Smooth muscle cell of the brain vasculature (primary cell): ENCODE results near the gene CNTNAP2.
"Not testable (repeated sequence)": the region's sequence is repeated elsewhere in the genome, so short reads cannot be mapped to it uniquely, and the experiment has no call there.

Source experiments
- DNase-seq: peaks from one replicate; pipeline ENCODE4 v3.0.0-alpha.2; 2012; ENCODE audit warnings: low read depth, low spot score

CNTNAP2 gene

DNA sequence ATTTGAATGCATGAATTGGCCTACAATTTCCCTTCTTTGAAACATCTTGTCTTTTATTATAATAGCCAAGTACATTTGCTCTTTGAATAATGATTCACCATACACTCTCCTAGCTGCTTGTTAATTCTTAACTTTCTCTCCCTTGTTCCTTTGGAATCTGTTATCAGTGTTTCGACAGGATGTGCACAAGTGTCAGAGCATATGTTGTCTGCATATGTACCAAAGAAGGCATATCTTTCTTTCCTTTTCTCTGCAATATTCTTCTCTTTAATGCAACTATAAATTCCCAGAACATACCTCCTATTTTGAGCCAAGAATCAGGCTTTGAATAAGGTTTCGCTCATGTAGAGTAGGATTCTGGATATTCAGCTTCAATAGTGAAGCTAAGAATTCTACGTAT lies 1625.7 kb downstream of the CNTNAP2 start:
- no peak for DNase-seq

DNA sequence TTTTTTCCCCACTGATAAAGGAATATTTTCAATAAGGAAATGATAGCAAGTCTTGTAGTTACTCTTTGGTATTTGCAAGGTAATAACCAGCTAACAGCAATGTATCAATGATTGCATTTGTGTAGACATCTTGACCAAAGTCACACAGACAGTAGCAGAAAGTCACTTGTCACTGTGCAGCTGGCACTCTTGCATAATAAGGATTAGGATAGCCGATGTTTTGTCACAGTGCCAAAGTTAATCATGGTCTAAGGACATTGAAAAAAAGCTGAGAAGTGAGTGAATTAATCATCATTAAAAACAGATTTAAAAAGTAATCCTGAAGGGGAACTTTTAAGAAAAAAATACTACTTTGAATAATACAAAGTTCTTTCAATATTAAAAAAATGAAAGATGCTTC lies 1639.7 kb downstream of the CNTNAP2 start:
- no peak for DNase-seq

DNA sequence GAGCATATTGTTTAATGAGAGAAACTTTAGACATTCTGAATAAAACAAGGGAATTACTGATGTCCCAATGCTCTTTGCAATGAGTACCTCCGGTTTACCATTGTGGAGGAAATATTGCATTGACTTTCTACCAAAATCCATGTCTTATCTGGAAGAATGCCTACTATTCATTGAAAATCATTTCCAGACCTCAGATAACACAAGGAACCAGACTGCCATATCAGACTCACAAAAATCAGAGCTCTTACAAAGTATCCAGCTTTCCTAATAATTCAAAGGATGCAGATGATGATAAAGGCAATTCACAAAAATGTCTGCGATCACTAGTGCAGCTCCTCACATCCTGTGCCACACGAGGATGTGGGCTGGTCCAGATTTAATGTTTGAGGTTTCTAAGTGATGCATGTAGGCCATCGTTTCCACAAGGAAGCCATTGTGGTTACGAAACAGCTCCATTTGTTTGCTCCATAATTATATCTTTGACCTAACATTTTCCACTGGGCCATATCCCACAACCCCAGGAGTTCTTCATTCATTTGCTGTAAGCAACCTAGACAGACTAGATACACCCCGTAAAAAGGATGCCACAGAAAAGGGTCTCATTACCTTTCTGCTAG lies 1642.8 kb downstream of the CNTNAP2 start:
- no peak for DNase-seq

DNA sequence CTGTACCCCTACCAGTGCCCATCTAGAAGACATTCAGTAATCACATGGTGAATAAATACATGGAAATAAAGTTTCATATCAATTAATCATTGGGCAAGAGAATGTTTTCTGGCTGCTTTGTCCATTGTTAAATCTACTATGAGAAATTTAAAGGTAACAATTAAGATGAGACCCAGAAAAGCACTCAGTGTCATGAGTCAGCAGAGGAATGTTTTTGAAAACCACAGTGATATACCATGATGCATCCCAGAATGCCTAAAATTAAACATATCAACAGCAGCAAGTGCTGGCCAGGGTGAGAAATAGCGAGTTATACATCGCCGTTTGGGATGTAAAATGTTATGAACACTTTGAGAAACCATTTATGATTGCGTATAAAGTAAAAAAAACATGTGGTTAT lies 1648.7 kb downstream of the CNTNAP2 start:
- DNase-seq = no peak

DNA sequence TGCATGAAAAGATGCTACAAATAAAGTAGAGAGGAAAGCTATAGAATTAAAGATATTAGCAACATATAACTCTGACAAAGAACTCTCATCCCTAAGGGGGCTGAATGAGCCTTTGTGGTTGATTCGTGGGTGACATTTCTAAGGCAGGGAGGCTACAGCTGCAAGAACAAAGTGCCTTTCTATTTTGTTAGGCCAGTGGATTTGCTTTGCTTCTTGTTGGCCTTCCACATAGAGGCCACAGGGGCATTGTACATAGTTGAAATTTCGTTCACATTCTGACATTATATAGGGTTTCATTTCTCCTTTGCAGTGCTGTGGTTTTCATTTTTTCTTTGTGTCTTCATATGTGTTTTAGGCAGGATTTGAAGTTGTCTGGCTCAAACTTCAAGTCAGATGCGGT lies 1654.7 kb downstream of the CNTNAP2 start:
- DNase-seq = no peak

DNA sequence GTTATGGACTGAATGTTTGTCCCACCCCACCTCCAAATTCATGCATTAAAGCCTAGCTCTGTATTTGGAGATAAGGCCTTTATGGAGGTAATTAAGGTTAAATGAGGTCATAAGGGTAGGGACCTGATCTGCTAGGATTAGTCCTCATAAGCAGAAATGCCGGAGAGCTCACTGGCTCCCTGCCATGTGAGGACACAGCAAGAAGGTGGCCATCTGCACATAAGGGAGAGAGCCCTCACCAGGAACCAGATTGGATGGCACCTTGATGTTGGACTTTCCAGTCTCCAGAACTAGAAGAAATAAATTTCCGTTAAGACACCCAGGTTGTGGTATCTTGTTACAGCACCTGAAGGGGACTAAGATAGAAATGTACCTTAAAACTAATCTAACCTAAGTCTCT lies 1657.9 kb downstream of the CNTNAP2 start:
- DNase-seq = no peak

DNA sequence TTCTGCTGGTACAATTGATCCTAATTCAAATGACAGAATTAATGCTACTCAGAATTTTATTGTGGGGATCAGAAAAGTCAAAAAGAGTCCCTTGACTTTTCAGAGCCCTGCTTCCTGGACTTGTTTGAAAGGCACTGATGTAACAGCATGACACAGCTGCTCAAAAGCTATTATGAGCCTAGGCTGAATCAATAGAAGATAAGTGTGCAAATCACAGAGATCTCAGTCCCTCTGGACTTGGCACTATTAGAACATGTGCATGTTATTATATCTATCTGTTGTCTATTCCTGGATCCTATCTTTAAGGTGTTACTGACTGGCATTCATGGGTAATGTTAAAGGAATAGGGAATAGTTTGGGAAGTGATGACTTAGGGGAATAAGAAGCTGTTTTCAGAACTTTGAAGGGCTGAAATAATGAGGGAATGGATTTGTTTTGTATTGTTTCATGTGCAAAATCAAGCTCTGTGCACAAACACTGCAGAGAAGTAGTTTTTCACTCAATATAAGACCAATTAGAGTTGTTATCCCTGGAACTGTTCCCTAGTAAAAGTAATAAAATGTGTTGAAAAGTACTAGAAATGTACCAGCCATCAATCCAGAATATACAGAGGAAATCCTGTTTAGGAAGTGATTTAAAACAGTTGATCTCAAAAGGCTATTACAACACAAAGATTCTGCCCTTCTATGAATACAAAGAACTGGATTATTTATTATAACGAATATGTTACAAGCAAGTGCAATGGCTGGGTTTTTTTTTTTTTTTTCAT lies 1659.1 kb downstream of the CNTNAP2 start:
- no peak for DNase-seq

DNA sequence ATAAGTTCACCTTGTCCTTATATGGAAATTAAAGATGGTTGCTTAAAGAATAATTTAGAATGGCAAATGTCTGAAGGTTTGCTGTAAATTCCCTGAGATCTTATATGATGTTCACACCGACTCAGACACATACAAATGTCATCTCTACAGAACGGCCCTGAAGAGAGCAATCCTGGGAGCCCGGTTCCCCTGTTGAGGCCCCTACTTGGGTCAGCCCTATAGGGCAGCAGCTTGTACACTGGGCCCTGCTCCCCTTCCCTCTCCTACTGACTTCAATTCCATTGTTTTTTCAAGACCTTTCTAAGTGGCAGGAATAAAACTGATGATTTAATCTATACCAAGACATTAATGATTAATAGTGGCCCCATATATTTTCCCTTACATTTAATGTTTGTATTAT lies 1660.7 kb downstream of the CNTNAP2 start:
- no peak for DNase-seq

DNA sequence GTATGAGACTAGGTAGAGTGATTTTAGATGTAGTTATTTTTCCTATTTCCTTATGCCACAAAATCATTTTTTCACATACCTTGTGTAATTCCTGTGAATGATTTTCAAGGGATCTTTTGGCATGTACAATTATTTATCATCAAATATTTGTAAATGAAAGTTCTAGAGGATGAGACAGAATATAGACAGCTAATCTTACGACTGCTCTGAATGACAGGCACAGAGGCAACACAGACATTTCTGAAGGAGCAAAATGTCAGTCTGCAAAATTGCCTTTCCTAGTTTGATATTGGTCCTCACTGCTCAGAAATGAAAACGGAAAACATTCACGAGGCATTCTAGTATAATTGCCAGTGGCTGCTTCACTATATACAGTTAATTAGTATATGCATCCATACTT lies 1663.3 kb downstream of the CNTNAP2 start:
- DNase-seq = no peak

DNA sequence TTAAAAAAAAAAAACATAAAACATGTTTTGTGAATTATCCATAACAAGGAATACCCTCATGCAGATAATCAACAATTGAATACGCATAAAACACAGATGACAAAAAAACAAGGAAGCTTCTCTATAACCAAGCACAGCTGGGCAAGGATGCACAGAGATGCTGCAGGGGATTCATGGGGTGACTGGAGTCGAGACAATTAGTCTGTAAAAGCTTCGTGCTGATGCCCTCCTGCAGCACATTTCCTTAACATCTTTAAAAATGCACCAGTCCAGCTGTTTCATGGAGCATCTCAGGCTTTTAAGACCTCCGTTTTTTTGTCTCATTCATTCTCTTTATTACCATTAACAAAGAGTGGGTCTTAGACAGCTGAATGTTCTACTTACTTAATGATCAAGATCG lies 1680.0 kb downstream of the CNTNAP2 start:
- DNase-seq = no peak

DNA sequence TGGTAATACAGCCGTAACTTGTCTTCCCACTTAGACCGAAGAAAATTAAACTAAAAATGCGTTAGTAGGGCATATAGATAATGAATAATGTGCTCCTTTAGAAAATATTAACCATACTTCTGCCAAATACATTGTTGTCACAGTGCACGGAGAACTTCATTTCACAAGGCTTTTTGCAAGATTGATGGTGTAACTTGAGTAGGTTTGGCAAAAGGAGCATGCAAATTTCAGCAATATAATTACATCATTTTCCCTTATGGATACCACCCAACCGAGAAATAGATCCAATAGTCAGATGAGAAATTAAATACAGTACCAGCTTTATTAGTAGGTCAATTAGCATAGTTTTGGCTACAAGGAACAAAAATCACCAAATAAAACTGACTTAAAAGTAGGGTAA lies 1681.4 kb downstream of the CNTNAP2 start:
- DNase-seq = no peak

DNA sequence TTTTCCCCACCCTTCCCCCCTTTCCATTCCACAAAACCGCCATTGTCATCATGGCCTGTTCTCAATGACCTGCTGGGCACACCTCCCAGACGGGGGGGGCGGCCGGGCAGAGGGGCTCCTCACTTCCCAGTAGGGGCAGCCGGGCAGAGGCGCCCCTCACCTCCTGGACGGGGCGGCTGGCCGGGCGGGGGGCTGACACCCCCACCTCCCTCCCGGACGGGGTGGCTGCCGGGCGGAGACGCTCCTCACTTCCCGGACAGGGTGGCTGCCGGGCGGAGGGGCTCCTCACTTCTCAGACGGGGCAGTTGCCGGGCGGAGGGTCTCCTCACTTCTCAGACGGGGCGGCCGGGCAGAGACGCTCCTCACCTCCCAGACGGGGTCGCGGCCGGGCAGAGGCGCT lies 1685.2 kb downstream of the CNTNAP2 start:
- DNase-seq = not testable (repeated sequence)

DNA sequence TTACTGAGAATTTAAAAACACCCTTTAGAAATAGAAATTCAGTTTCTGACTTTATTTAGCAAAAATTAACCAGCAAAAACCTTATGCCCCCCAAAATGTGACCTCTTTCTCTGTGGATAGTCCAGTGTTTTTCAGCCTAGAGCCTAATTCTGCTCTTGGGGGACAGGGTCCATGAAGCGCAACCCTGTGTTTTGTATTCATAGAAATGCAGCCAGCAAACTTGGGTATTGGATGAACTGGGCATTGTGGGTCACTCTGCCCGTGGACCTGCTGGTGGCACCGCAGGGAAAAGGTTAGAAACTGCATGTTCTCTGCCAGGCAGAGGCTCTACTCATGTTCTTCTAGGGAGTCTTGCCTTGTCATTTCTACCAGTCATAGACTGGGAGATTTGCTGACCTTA lies 1686.5 kb downstream of the CNTNAP2 start:
- no peak for DNase-seq

DNA sequence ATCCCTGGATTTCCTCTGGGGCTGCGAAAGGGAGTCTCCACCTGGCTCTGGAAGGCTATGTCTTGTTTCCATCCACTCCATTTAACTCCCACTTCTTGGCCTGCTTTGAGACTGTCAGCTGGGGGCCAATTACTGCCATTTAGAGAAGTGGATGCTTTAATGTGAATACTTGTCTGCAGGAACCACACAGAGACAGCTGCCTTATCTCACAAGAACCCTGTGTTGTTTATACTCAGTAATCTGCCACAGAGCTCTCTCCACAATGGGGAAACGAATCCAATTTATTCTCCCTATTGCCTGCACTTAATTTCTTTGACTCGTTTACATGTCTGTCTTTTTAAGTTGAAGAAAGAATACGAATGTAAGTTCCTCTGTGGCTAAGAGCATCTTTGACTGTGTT lies 1687.0 kb downstream of the CNTNAP2 start:
- no peak for DNase-seq

DNA sequence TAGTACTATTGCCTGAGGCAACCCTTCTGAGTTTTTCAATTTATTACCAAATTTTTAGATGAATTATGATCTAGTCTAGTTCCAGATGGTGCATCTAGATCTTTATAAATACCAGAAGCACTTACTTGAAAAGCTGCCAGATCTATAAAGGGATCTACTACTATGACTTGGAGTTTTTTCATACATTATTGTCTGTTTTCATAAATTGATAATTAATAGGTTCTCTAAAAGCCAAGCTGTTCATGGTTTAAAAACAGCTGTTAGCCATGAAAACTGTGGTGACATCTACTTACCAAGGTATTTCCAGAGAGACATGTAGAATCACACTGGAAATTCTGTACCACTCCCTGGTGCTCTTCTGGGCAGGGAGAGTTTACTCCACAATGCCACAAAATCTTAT lies 1687.4 kb downstream of the CNTNAP2 start:
- no peak for DNase-seq

DNA sequence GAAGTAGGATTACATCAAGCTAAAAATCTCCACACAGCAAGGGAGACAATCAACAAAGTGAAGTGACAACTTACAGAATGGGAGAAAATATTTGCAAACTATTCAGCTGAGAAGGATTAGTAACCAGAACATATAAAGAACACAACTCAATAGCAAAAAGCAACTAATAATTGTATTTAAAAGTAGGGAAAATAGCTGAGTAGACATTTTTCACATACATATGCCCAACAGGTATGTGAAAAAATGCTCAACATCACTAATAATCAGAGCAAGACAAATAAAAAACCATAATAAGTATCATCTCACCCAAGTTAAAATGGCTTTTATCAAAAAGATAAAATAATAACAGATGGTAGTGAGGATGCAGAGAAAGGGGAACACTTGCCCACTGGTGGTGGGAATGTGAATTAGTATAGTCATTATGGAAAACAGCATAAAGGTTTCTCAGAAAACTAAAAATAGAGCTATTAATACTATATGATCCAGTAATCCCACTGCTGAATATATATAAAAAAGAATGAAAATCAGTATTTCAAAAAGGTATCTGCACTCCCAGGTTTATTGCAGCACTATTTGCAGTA lies 1689.5 kb downstream of the CNTNAP2 start:
- DNase-seq = no peak

DNA sequence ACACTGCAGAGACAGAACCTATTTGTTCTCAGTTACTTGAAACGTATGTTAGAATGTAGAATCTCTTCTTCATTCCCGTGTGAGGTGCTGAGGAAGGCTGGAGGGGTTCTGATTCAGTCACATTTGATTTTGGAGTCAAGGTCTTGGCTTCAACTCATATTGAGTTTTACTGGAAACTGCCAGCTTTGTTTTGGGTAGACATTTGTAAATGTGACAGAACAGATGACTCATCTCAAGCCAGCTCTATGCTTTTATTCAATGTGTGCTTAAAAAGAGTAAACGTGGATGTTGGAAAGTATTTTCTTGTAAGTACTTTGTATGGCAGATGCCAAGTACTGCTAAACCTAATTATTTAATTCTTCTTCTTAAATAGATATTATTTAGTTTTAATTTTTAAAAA lies 1693.2 kb downstream of the CNTNAP2 start:
- DNase-seq = no peak

DNA sequence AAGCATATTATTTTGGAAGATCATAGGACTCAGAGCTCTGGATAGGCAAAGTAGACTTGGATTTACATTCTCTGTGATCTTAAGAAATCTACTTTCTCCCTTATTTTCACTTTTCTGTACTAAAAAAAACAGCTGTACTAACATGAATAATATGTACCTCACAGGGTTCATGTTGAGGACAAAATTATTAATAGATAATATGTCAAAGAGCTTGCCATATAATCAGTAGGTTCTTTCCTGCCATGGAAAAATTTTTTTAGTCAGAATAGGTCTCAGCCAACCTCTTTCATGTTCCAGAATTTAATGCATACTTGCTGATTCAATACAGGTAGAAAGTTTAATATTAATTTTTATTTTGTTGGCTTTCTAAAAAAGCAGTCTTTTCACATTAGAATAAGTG lies 1693.7 kb downstream of the CNTNAP2 start:
- no peak for DNase-seq

DNA sequence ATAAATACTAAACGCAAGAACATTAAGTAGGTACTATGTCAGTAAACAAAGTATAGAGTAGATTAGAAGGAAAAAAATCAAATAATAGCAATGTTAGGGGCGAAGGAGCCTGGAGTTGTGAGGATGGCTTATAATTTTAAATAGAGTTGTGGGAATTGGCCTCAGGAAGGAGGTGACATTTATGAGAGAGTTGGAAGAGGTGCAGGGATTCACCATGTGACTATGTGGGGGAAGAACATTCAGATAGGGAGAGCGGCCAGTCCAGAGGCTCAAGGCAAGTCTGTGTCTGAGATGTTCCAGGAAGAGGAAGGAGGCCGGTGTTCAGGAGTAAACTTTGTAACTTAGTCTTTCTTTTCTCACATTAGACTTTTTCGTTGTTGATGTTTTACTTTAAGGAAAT lies 1695.3 kb downstream of the CNTNAP2 start:
- DNase-seq = no peak

DNA sequence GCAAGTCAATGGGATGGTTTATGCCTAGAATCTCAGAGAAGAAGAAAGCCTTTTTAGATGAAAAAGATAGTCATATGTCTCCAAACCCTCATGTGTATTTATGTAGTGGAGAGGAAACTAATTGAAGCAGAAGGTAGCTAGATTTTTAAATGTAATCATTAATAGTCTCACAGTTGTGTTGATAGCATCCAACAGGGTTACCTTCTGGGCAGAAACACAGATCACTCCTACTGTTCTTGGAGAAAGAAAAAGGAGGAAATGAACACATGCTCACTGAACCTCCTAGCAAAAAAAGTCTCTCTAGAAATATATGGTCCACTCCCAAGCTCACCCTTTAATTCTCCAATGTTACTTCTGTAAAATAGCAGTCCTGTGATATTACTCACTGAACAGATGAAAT lies 1696.7 kb downstream of the CNTNAP2 start:
- no peak for DNase-seq

DNA sequence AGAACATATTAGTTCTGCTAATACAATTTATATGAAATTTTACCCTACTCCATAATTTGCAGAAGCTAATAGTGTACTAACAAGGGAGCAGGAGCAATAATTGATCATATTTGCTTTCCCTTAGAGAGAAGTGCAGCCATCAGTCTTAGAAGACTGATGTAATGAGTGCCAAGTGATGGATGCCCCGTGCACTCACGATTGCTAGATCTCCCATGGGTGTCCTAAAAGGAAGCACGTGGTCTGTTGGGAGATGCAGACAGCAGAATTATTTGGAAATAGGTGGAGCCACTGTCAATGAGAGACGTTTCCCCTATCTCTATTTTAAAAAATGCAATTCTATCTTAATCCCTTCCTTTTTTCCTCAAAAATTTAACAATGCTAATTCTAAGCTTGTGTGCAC lies 1701.7 kb downstream of the CNTNAP2 start:
- no peak for DNase-seq

DNA sequence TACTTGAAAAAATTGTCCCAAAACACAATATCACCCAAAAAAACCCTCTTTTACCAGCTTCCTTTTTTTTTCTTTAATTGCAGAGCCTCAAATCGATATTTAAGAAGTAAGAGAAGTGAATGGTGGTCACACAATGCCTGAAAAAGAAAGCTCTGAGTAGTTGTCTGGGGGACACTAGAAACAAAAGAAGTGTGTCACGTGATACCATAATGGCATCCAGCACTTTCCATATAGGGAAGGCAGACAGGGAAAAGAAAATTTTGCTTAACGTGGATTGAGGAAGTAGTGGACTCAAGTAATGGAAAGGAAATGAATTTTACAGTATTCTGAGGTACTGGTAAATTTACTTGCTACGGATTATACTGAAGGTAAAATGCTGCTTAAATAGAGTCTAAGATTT lies 1708.1 kb downstream of the CNTNAP2 start:
- no peak for DNase-seq

DNA sequence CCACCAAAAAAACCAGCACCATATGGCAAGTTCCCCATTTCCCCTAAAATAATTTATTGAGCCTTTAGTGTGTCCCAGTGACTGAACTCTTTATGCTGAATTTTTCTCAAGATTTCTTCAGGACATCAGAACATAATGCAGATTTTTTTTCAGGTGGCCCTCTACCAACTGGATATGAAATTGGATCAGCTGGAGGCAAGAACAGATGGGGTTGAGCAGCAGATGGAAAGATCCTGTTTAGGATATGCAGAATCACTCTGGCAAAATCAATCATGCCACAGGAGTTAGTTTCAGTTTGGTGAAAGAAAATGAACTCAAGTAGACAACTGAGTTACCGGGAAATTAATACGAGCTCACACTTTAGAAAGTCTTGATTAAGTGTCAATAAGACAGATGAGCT lies 1712.4 kb downstream of the CNTNAP2 start:
- no peak for DNase-seq
